HL-60/S4 treated with retinoic acid at 250 ng/mL for 4 days and 3 days (cell line): ENCODE data around the gene CTIF.

ENCODE experiments used
- in situ Hi-C: fragments of 300-500 bp; cut with MboI; formaldehyde crosslinking; loops from 2 replicates; pipeline ENCODE4 v1.7.0; 2022; ENCODE audit warnings: low sequenced_read_pairs

CTIF gene

GRCh38 chr18:48736321-48737260, 197.8 kb downstream of the CTIF start:
- in situ Hi-C loops, result no loop called here

- in situ Hi-C loops, result no loop called here
Measured at GRCh38 chr18:48739266-48740067, 200.6 kb downstream of the CTIF start.

- in situ Hi-C loops, result no loop called here
Measured at GRCh38 chr18:48740068-48740440, 201.2 kb downstream of the CTIF start.

- in situ Hi-C loops, result no loop called here
Measured at GRCh38 chr18:48740851-48741485, 202.1 kb downstream of the CTIF start.

GRCh38 chr18:48741866-48742265, 203.0 kb downstream of the CTIF start:
- in situ Hi-C loops, result no loop called here

GRCh38 chr18:48742304-48742703, 203.5 kb downstream of the CTIF start:
- in situ Hi-C loops, result no loop called here

GRCh38 chr18:48742706-48743475, 204.1 kb downstream of the CTIF start:
- in situ Hi-C loops, result no loop called here

- in situ Hi-C loops, result no loop called here
Measured at GRCh38 chr18:48743886-48744285, 205.1 kb downstream of the CTIF start.

- in situ Hi-C loops, result no loop called here
Measured at GRCh38 chr18:48745293-48745692, 206.5 kb downstream of the CTIF start.

- in situ Hi-C loops, result no loop called here
Measured at GRCh38 chr18:48749768-48750167, 210.9 kb downstream of the CTIF start.

- in situ Hi-C loops, result no loop called here
Measured at GRCh38 chr18:48750485-48751175, 211.8 kb downstream of the CTIF start.

- in situ Hi-C loops, result no loop called here
Measured at GRCh38 chr18:48751727-48752468, 213.1 kb downstream of the CTIF start.

GRCh38 chr18:48752478-48752877, 213.6 kb downstream of the CTIF start:
- in situ Hi-C loops, result no loop called here

- in situ Hi-C loops, result no loop called here
Measured at GRCh38 chr18:48752928-48753327, 214.1 kb downstream of the CTIF start.

GRCh38 chr18:48753691-48754090, 214.9 kb downstream of the CTIF start:
- in situ Hi-C loops, result no loop called here

GRCh38 chr18:48754559-48754958, 215.7 kb downstream of the CTIF start:
- in situ Hi-C loops, result no loop called here

- in situ Hi-C loops, result no loop called here
Measured at GRCh38 chr18:48754993-48755473, 216.2 kb downstream of the CTIF start.

- in situ Hi-C loops, result no loop called here
Measured at GRCh38 chr18:48756511-48757226, 217.8 kb downstream of the CTIF start.

GRCh38 chr18:48757367-48757766, 218.5 kb downstream of the CTIF start:
- in situ Hi-C loops, result no loop called here
